Raji (cell line): ENCODE results near the gene DEDD2.

ENCODE experiments used
- POLR2A ChIP-seq: IDR thresholded peaks from 2 replicates; pipeline ENCODE4 v1.6.1; 2011; ENCODE audit warnings: low read depth, low read length, control low read depth; ENCODE audit not compliant: insufficient read depth

DEDD2 gene

DNA sequence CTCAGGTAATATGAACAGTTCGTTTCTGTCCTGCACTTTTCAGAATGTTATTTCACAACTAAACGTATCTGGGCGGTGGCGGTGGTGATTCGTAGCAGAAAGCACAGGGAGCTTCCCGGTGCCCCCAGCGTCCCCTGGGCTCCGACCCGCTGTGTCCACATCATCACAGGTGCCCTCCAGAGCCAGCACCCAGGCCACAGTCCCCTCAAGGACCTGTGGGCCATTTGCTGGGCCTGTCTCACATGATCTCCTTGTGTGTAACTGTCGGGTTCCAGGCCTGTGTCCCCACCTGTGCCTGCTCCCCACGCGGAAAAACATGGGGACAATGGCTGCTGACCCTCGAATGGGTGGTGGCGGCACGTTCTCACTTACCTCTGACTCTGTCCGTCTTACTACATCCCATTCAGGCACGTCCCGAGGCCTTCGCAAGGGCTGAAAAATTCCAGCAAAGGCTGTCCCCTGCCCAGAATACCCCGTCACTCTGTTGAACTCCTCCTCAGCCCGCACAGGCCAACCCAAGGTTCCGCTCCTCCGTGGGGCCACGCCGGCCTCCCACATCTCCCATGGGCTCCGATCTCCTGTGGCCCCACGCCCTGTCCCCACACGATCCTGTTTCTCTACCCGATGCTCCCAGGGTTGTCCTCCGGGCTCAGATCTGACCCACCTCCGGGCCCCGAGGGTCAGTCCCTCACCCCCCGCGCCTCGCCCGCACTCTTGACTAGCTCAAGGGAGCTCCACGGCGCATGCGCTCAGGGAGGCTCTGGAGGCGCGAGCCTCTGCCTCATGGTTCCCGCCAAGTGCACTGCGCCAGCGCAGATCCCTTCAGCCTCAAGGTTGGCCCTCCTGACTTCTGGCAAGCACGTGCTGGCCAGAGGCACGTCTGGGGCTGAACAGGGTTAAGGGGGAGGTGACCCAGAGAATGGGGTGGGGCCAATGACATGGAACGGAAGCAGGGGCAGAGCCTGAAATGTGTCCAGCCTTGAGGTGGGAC lies 21.2 kb downstream of the DEDD2 start:
- no peak for TF ChIP-seq POLR2A

DNA sequence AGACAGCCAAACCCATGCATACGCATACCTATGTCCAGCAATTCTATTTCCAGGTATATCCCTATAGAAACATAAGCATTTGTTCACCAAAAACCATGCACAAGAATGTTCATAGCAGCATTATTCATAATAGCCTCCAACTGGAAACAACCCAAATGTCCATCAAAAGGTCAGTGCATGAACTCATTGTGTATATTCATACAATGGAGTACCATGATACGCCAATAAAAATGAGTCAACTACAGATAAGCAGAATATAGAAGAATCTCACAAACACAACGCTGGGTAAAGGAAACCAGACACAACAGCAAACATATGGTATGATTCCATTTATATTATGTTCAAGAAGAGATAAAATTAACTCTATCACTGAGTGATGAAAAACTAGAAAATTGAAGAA lies 23.8 kb downstream of the DEDD2 start:
- TF ChIP-seq POLR2A: no peak

DNA sequence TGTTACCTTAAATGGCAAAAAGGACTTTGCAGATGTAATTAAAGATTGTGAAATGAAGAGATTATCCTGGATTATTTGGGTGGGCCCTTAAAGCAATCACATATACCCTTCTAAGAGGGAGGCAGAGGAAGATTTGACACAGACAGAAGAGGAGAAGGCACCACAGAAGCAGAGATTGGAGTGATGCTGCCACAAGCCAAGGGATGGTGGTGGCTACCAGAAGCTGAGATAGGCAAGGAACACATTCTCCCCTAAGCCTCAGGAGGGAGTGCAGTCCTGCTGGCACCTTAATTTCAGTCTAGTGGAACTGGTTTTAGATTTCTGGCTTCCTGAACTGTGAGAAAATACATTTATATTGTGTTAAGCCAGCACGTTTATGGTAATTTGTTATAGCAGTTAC lies 24.2 kb downstream of the DEDD2 start:
- no peak for TF ChIP-seq POLR2A

- no peak for TF ChIP-seq POLR2A
These were observed 25.6 kb downstream of the DEDD2 start for GRCh38 chr19:42191855-42192254.

DNA sequence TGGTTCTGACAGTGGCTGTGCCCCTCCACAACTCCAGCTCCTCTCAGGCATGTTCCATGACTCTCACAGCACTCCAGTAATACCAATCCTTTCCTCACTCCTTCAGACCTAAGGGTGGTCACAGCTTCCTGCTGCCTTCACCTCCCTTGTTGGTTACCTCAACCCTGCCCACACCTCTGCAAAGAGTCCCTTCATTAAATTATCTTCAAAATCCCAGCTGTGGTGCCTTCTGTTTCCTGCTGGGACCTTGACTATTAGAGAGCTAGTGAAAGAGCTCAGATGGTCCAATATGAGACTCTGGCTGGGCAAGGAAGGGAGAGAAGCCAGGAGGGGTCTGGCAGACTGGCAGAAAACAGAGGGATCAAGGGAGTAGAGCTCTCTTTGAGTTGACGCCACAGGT lies 26.1 kb downstream of the DEDD2 start:
- no peak for TF ChIP-seq POLR2A

DNA sequence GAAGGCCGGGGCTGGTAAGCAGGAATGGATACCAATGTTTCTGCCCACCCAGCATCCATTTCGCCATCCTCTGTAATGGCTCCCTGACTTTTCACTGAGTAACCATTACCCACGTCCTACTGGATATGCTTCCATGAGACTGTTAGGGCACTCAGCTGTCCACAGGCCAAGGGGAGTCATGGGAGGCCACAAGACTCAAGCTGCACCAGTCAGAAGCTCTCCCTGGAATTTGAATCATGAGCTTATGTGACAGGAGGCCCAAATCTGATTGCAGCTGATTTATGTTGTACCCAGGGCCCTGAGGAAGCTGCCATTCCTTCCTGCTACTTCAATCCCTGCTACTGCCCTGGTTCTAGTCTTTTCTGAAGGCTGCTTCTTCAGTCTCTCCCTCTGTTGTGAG lies 28.3 kb downstream of the DEDD2 start:
- no peak for TF ChIP-seq POLR2A

DNA sequence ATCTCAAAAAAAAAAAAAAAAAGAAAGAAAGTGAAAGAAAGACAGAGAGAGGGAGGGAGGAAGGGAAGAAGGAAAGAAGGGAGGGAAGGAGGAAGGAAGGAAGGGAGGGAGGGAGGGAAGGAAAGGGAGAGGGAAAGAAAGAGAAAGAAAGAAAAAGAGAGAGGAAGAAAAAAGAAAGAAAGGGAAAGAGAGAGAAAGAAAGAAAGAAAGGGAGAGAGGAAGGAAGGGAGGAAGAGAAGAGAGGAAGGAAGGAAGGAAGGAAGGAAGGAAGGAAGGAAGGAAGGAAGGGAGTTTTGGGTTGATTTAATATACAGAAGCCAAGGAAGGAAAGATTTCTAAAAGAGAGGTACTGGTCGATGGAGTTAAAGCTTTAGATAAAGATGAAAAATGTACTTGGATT lies 28.8 kb downstream of the DEDD2 start:
- TF ChIP-seq POLR2A: no peak

- TF ChIP-seq POLR2A: no peak
These were observed 32.2 kb downstream of the DEDD2 start for GRCh38 chr19:42185277-42185676.

DNA sequence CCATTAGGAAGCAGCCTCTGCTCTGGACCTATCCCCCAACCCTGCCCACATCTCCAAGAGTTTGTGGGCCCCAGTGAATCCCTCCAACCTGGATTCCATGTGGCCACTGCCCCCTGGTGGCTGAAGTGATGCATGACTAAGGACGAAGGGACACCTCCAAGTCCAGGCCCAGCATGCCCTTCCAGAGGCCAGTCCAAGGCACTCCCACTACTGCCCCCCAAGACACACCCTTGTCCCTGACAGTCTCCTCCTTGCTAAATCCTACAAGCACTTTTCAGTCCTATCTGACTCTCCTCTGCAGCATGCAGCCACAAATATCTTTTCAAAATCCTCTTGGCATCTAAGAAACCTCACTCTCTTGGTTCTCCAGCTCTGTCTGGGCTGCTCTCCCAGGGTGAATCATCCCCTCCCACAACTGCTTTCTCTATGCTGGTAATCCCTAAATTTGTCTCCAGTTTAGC lies 33.0 kb downstream of the DEDD2 start:
- TF ChIP-seq POLR2A: no peak

- no peak for TF ChIP-seq POLR2A
These were observed 38.4 kb downstream of the DEDD2 start for GRCh38 chr19:42178791-42179674.

GRCh38 chr19:42177686-42178019 lies 39.8 kb downstream of the DEDD2 start:
- no peak for TF ChIP-seq POLR2A

DNA sequence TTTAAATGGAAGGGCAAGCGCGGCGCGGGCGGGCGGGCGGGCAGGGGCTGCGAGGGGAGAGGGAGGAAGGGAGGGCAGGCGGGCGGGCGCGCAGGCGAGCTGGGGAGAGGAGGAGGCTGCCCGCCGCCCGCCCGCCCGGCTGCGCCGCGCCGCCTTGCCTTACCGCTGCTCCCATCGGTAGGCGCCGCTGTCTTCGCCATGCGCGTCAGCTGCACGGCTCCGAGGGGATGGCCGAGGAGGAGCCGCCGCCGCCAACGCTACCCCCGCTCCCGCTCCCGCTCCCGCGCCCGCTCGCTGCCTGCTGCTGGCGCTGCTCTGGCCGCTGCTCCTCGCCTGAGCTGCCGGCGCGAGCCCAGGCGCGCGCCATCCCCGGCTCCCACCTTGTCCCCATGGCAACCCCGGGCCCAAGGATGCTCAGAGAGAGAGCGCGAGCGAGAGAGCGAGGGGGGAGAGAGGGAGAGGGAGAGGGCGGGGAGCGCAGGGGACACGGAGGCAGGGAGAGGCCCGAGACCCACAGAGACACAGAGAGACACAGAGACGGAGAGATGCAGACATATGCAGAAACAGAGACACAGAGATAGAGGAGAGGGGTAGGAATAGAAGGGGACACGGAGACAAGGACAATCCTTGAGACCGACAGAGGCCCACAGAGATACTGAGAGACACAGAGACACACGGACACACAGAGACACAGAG lies 40.3 kb downstream of the DEDD2 start:
- TF ChIP-seq POLR2A: no peak

- no peak; the same call in 1 of the 2 replicates for TF ChIP-seq POLR2A
These were observed 40.9 kb downstream of the DEDD2 start for GRCh38 chr19:42176649-42176989.

- no peak for TF ChIP-seq POLR2A
These were observed 41.4 kb downstream of the DEDD2 start for GRCh38 chr19:42175952-42176648.
